Gastrocnemius medialis (tissue), 4 donors: Measurements from ENCODE around the gene DGKH. TPM values are rescaled to one million over a fixed set of nuclear protein-coding genes. Genes with fewer than 3 reads are reported as not detected.

Experiments
- ATAC-seq, 2 donors: fragments of 150-250 bp; one replicate each; pipeline ENCODE4 v1.9.1; 2016
- DNase-seq, 2 donors: peaks; one replicate each; pipeline ENCODE4 v3.0.0-alpha.2; 2019
- H3K27ac ChIP-seq, 4 donors: fragments of 200-600 bp; sonication (generic); 1 replicate in 1 of 4; 2 replicates in 3 of 4; pipeline ENCODE4 v1.5.1; 2016 to 2018; ENCODE audit warnings: mild to moderate bottlenecking in 2 of 4, moderate library complexity in 1 of 4
- H3K27me3 ChIP-seq, 3 donors: fragments of 200-600 bp; sonication (generic) in 2 of 3; 1 replicate in 1 of 3; 2 replicates in 2 of 3; pipeline versions ENCODE4 v1.5.1 to v1.6.0; 2016 to 2019; ENCODE audit warnings: mild to moderate bottlenecking in 1 of 3, moderate library complexity in 1 of 3
- H3K36me3 ChIP-seq, 2 donors: fragments of 200-600 bp; sonication (generic) in 1 of 2; one replicate each; pipeline ENCODE4 v1.5.1; 2017 to 2018
- H3K4me1 ChIP-seq, 2 donors: fragments of 200-600 bp; sonication (generic) in 1 of 2; one replicate each; pipeline ENCODE4 v1.5.1; 2016 to 2017; ENCODE audit warnings: mild to moderate bottlenecking in 2 of 2
- H3K4me3 ChIP-seq, 4 donors: fragments of 200-600 bp; sonication (generic) in 3 of 4; 1 replicate in 1 of 4; 2 replicates in 3 of 4; pipeline ENCODE4 v1.5.1; 2016 to 2019; ENCODE audit warnings: mild to moderate bottlenecking in 2 of 4
- H3K9me3 ChIP-seq, 3 donors: fragments of 200-600 bp; sonication (generic) in 2 of 3; 1 replicate in 1 of 3; 2 replicates in 2 of 3; pipeline ENCODE4 v1.5.1; 2016 to 2019
- CTCF ChIP-seq, 5 experiments: fragments of 450-650 bp in 3 of 5; fragments of 200-600 bp in 2 of 5; sonication (generic) in 2 of 5; IDR thresholded peaks in 4 of 5; conservative IDR thresholded peaks in 1 of 5; 1 replicate in 4 of 5; 2 replicates in 1 of 5; pipeline ENCODE4 v1.5.1; 2016 to 2019; ENCODE audit warnings: antibody characterized with exemption in 5 of 5, mild to moderate bottlenecking in 3 of 5, moderate library complexity in 3 of 5
- POLR2A ChIP-seq, 2 donors: fragments of 450-650 bp; IDR thresholded peaks; one replicate each; pipeline ENCODE4 v1.6.1; 2017; ENCODE audit warnings: antibody characterized with exemption in 2 of 2, mild to moderate bottlenecking in 2 of 2, moderate library complexity in 2 of 2
- in situ Hi-C, 4 donors: fragments of 200-750 bp; cut with MboI; loops; one replicate each; pipeline versions ENCODE4 v1.15.0 to v1.8.0; 2017; ENCODE audit warnings: low sequenced_read_pairs in 4 of 4
- intact Hi-C: fragments of 100-400 bp; cut with DNase I; formaldehyde crosslinking; loops from one replicate; pipeline ENCODE4 v1.15.1; 2023; ENCODE audit warnings: low total_unique reads
- total RNA-seq, 4 donors: library from RNA; depleted of rRNA; stranded (reverse); fragments of >200 nt; gene quantifications; one replicate each; pipeline versions ENCODE4 v1.1.0 to v1.2.3, GENCODE V29; 2016

The DGKH gene
- 1 to 10 TPM; 2.2 to 3.7 (median 3.0) TPM for total RNA-seq

- no peaks in the 10 kb centered on the region for H3K9me3 ChIP-seq
- in situ Hi-C loops, result loop anchor here in 1 of 4 donors (10.0 kb wide), 1 partner anchor 384 kb away; no protein-coding TSS in a partner anchor
- peaks cover 3 to 7% of the 10 kb centered on the region in 2 donors for H3K4me1 ChIP-seq
- H3K27ac ChIP-seq, result peak within 1 kb of the TSS; percentile 74 to 88 (median 87)
- H3K27me3 ChIP-seq, result no peaks in the 10 kb centered on the region
- TF ChIP-seq CTCF (IDR thresholded peaks at IDR 0.05 in 4 of 5, conservative IDR thresholded peaks at IDR 0.05 in 1 of 5) (no peak), POLR2A (IDR thresholded peaks at IDR 0.05) (no peak)
- intact Hi-C loops, result loop anchor here (1.0 to 10.0 kb wide), 5 partner anchors 8 to 984 kb away; partner anchors contain the start of genes AKAP11, NAA16 and WBP4
- H3K4me3 ChIP-seq, result peak within 1 kb of the TSS; percentile 67 to 95 (median 90)
- ATAC-seq (peak; percentile 20 to 21), DNase-seq (no peak)
- no peaks in the 10 kb centered on the region for H3K36me3 ChIP-seq
These were observed at the start of gene DGKH for GRCh38 chr13:42048342-42048683. TSS of gene DGKH (plus strand) at chr13:42048648. CDS start at chr13:42048774, 126 bp downstream.

GRCh38 chr13:42000846-42001245, 47.6 kb upstream of the DGKH start:
- no peaks in the 10 kb centered on the region for H3K4me1 ChIP-seq
- ATAC-seq (no peak), DNase-seq (no peak)
- H3K4me3 ChIP-seq, result no peak overlapping the region
- no peaks in the 10 kb centered on the region for H3K36me3 ChIP-seq
- H3K27me3 ChIP-seq, result no peaks in the 10 kb centered on the region
- no peak overlapping the region for H3K27ac ChIP-seq
- TF ChIP-seq POLR2A (IDR thresholded peaks at IDR 0.05) (no peak), CTCF (IDR thresholded peaks at IDR 0.05 in 4 of 5, conservative IDR thresholded peaks at IDR 0.05 in 1 of 5) (no peak)
- intact Hi-C loops, result no loop called here
- no peaks in the 10 kb centered on the region for H3K9me3 ChIP-seq
- in situ Hi-C loops, result no loop called here

GRCh38 chr13:42001580-42001979, 46.9 kb upstream of the DGKH start:
- TF ChIP-seq POLR2A (IDR thresholded peaks at IDR 0.05) (no peak), CTCF (IDR thresholded peaks at IDR 0.05 in 4 of 5, conservative IDR thresholded peaks at IDR 0.05 in 1 of 5) (no peak)
- Histone ChIP-seq H3K9me3 (no peaks in the 10 kb centered on the region), H3K4me3 (no peak overlapping the region), H3K4me1 (no peaks in the 10 kb centered on the region), H3K27me3 (no peaks in the 10 kb centered on the region), H3K27ac (no peak overlapping the region), H3K36me3 (no peaks in the 10 kb centered on the region)
- DNase-seq (no peak), ATAC-seq (no peak)
- in situ Hi-C loops, result no loop called here
- intact Hi-C loops, result no loop called here

GRCh38 chr13:42002066-42002465, 46.4 kb upstream of the DGKH start:
- H3K27me3 ChIP-seq, result no peaks in the 10 kb centered on the region
- H3K4me3 ChIP-seq, result no peak overlapping the region
- H3K9me3 ChIP-seq, result no peaks in the 10 kb centered on the region
- H3K36me3 ChIP-seq, result no peaks in the 10 kb centered on the region
- DNase-seq, result no peak
- in situ Hi-C loops, result no loop called here
- no peaks in the 10 kb centered on the region for H3K4me1 ChIP-seq
- no peak for TF ChIP-seq POLR2A (IDR thresholded peaks at IDR 0.05)
- H3K27ac ChIP-seq, result no peak overlapping the region
- no peak for ATAC-seq
- intact Hi-C loops, result no loop called here

- no peak for ATAC-seq
These were observed 40.6 kb upstream of the DGKH start for GRCh38 chr13:42007844-42008243.

More at GRCh38 chr13:42007844-42008243, 40.6 kb upstream of the DGKH start:
- intact Hi-C loops, result no loop called here
- DNase-seq, result no peak
- in situ Hi-C loops, result no loop called here
- Histone ChIP-seq H3K36me3 (no peaks in the 10 kb centered on the region), H3K27me3 (no peaks in the 10 kb centered on the region), H3K4me3 (no peak overlapping the region), H3K27ac (no peak overlapping the region), H3K4me1 (peaks cover 0 to 5% of the 10 kb centered on the region in 2 donors), H3K9me3 (no peaks in the 10 kb centered on the region)
- TF ChIP-seq POLR2A (IDR thresholded peaks at IDR 0.05), result no peak
- no peak for TF ChIP-seq CTCF (IDR thresholded peaks at IDR 0.05 in 4 of 5, conservative IDR thresholded peaks at IDR 0.05 in 1 of 5)
